Liver (tissue), 9 donors: ENCODE measurements around the gene MR1. TPM values are rescaled to one million over a fixed set of nuclear protein-coding genes. Genes with fewer than 3 reads are reported as not detected.

Experiments used
- DNase-seq: peaks from one replicate; pipeline ENCODE4 v3.0.0-alpha.2; 2017; ENCODE audit warnings: low spot score
- H3K27ac ChIP-seq, 2 donors: one replicate each; pipeline ENCODE4 v1.7.0; 2013; ENCODE audit warnings: inconsistent platforms in 2 of 2, low read length in 2 of 2, control low read depth in 1 of 2, low read depth in 1 of 2, mild to moderate bottlenecking in 1 of 2
- H3K27me3 ChIP-seq, 4 donors: one replicate each; pipeline versions ENCODE4 v1.6.1 to v1.7.0; 2013; ENCODE audit warnings: low read length in 3 of 4, inconsistent platforms in 1 of 4, mild to moderate bottlenecking in 1 of 4, moderate library complexity in 1 of 4; ENCODE audit not compliant: control insufficient read depth in 4 of 4, insufficient read depth in 4 of 4
- H3K36me3 ChIP-seq, 4 donors: one replicate each; pipeline versions ENCODE4 v1.6.1 to v1.7.0; 2013; ENCODE audit warnings: low read length in 3 of 4, mild to moderate bottlenecking in 3 of 4, low read depth in 1 of 4, moderate library complexity in 1 of 4; ENCODE audit not compliant: control insufficient read depth in 4 of 4, insufficient read depth in 3 of 4
- H3K4me1 ChIP-seq, 4 donors: one replicate each; pipeline versions ENCODE4 v1.6.1 to v1.7.0; 2013; ENCODE audit warnings: low read length in 3 of 4, mild to moderate bottlenecking in 3 of 4, moderate library complexity in 1 of 4; ENCODE audit not compliant: control insufficient read depth in 4 of 4, insufficient read depth in 4 of 4
- H3K4me3 ChIP-seq, 3 donors: one replicate each; pipeline versions ENCODE4 v1.6.1 to v1.7.0; 2013; ENCODE audit warnings: low read length in 3 of 3, control low read depth in 1 of 3, low read depth in 1 of 3, mild to moderate bottlenecking in 1 of 3
- H3K9ac ChIP-seq, 2 donors: one replicate each; pipeline ENCODE4 v1.7.0; 2013; ENCODE audit warnings: low read length in 2 of 2, mild to moderate bottlenecking in 2 of 2, moderate library complexity in 2 of 2, control low read depth in 1 of 2, low read depth in 1 of 2
- H3K9me3 ChIP-seq, 4 donors: one replicate each; pipeline versions ENCODE4 v1.6.1 to v1.7.0; 2013; ENCODE audit warnings: low read length in 3 of 4; ENCODE audit not compliant: control insufficient read depth in 4 of 4
- ATF3 ChIP-seq: IDR thresholded peaks from 2 replicates; pipeline ENCODE4 v1.6.1; 2016; ENCODE audit warnings: antibody characterized with exemption
- CTCF ChIP-seq: fragments of 150-350 bp; IDR thresholded peaks from 2 replicates; pipeline ENCODE4 v1.5.1; 2017; ENCODE audit warnings: improper control_type of control experiment, low read depth, low read length; ENCODE audit not compliant: missing input control
- EGR1 ChIP-seq, 2 donors: IDR thresholded peaks; 2 replicates each; pipeline ENCODE4 v1.6.1; 2016 to 2018; ENCODE audit warnings: antibody characterized with exemption in 2 of 2, low read depth in 2 of 2
- FOXA1 ChIP-seq: IDR thresholded peaks from 2 replicates; pipeline ENCODE4 v1.6.1; 2016; ENCODE audit warnings: antibody characterized with exemption
- FOXA2 ChIP-seq: IDR thresholded peaks from 2 replicates; pipeline ENCODE4 v1.6.1; 2016; ENCODE audit warnings: antibody characterized with exemption
- GABPA ChIP-seq, 2 donors: IDR thresholded peaks in 1 of 2; conservative IDR thresholded peaks in 1 of 2; 2 replicates each; pipeline ENCODE4 v1.6.1; 2016; ENCODE audit warnings: antibody characterized with exemption in 2 of 2, mild to moderate bottlenecking in 1 of 2, moderate library complexity in 1 of 2
- HNF4A ChIP-seq, 2 donors: conservative IDR thresholded peaks; 2 replicates each; pipeline ENCODE4 v1.6.1; 2016; ENCODE audit warnings: antibody characterized with exemption in 2 of 2, mild to moderate bottlenecking in 2 of 2
- HNF4G ChIP-seq: IDR thresholded peaks from 2 replicates; pipeline ENCODE4 v1.6.1; 2016; ENCODE audit warnings: antibody characterized with exemption
- JUND ChIP-seq, 2 donors: IDR thresholded peaks; 2 replicates each; pipeline ENCODE4 v1.6.1; 2016; ENCODE audit warnings: antibody characterized with exemption in 2 of 2
- MAX ChIP-seq: IDR thresholded peaks from 2 replicates; pipeline ENCODE4 v1.6.1; 2016; ENCODE audit warnings: antibody characterized with exemption
- NR2F2 ChIP-seq: IDR thresholded peaks from 2 replicates; pipeline ENCODE4 v1.6.1; 2016; ENCODE audit warnings: antibody characterized with exemption
- RAD21 ChIP-seq, 2 donors: IDR thresholded peaks; 2 replicates each; pipeline ENCODE4 v1.6.1; 2016; ENCODE audit warnings: antibody characterized with exemption in 2 of 2, mild to moderate bottlenecking in 2 of 2
- RXRA ChIP-seq, 2 donors: IDR thresholded peaks; 2 replicates each; pipeline ENCODE4 v1.6.1; 2017 to 2018; ENCODE audit warnings: antibody characterized with exemption in 2 of 2, mild to moderate bottlenecking in 1 of 2
- SP1 ChIP-seq: IDR thresholded peaks from 2 replicates; pipeline ENCODE4 v1.6.1; 2018; ENCODE audit warnings: antibody characterized with exemption, mild to moderate bottlenecking
- TAF1 ChIP-seq: conservative IDR thresholded peaks from 2 replicates; pipeline ENCODE4 v1.6.1; 2016; ENCODE audit warnings: antibody characterized with exemption, mild to moderate bottlenecking
- YY1 ChIP-seq: IDR thresholded peaks from 2 replicates; pipeline ENCODE4 v1.6.1; 2016; ENCODE audit warnings: antibody characterized with exemption, mild to moderate bottlenecking
- ZBTB33 ChIP-seq: IDR thresholded peaks from 2 replicates; pipeline ENCODE4 v1.6.1; 2016; ENCODE audit warnings: antibody characterized with exemption
- WGBS: extraction: QIAGEN DNeasy Blood & Tissue Kit; methylation state at CpG from one replicate; pipeline ENCODE4 v1.1.7; 2013; 5-methylcytosine and 5-hydroxymethylcytosine counted together
- polyA plus RNA-seq, 2 donors: library from polyadenylated mRNA; stranded (reverse) in 1 of 2; unstranded in 1 of 2; fragments of 200-250 nt in 1 of 2; fragments of >200 nt in 1 of 2; fragmentation: Nextera tagmentation in 1 of 2; extraction: Ambion mirVana in 1 of 2; gene quantifications; one replicate each; pipeline versions ENCODE4 v1.2.1 to v1.2.3, GENCODE V29; 2013 to 2015
- total RNA-seq, 2 donors: library from RNA; depleted of rRNA; stranded (reverse); fragments of >200 nt; gene quantifications; one replicate each; pipeline ENCODE4 v1.2.3, GENCODE V29; 2014
- TF ChIP-seq, protein P1 (sequence below): IDR thresholded peaks from 2 replicates; pipeline ENCODE4 v1.6.1; 2016; ENCODE audit warnings: antibody characterized with exemption, mild to moderate bottlenecking
- donor health status: healthy.
- donor health status: healthy.
- donor health status: healthy.
- donor health status: healthy.
- donor health status: healthy.

The MR1 gene
- total and polyA plus RNA-seq, 4 donors = 5.5 to 8.1 (median 6.1) TPM

GRCh38 chr1:181079382-181079781, 45.6 kb downstream of the MR1 start:
- no peak overlapping the region for H3K9ac ChIP-seq
- TF ChIP-seq GABPA (IDR thresholded peaks at IDR 0.05 in 1 of 2, conservative IDR thresholded peaks at IDR 0.05 in 1 of 2) (no peak), RXRA (IDR thresholded peaks at IDR 0.05) (no peak), FOXA1 (no peak), YY1 (no peak), TAF1 (no peak), ATF3 (no peak), HNF4A (conservative IDR thresholded peaks at IDR 0.05) (no peak), EGR1 (IDR thresholded peaks at IDR 0.05; ENCODE audit: low read depth in 2 of 2) (no peak), ZBTB33 (no peak), HNF4G (no peak), MAX (no peak), RAD21 (IDR thresholded peaks at IDR 0.05) (no peak), SP1 (no peak), FOXA2 (no peak), JUND (IDR thresholded peaks at IDR 0.05) (no peak)
- TF ChIP-seq, protein P1, sequence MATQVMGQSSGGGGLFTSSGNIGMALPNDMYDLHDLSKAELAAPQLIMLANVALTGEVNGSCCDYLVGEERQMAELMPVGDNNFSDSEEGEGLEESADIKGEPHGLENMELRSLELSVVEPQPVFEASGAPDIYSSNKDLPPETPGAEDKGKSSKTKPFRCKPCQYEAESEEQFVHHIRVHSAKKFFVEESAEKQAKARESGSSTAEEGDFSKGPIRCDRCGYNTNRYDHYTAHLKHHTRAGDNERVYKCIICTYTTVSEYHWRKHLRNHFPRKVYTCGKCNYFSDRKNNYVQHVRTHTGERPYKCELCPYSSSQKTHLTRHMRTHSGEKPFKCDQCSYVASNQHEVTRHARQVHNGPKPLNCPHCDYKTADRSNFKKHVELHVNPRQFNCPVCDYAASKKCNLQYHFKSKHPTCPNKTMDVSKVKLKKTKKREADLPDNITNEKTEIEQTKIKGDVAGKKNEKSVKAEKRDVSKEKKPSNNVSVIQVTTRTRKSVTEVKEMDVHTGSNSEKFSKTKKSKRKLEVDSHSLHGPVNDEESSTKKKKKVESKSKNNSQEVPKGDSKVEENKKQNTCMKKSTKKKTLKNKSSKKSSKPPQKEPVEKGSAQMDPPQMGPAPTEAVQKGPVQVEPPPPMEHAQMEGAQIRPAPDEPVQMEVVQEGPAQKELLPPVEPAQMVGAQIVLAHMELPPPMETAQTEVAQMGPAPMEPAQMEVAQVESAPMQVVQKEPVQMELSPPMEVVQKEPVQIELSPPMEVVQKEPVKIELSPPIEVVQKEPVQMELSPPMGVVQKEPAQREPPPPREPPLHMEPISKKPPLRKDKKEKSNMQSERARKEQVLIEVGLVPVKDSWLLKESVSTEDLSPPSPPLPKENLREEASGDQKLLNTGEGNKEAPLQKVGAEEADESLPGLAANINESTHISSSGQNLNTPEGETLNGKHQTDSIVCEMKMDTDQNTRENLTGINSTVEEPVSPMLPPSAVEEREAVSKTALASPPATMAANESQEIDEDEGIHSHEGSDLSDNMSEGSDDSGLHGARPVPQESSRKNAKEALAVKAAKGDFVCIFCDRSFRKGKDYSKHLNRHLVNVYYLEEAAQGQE = no peak
- H3K4me3 ChIP-seq = no peak overlapping the region
- H3K9me3 ChIP-seq = no peaks in the 10 kb centered on the region
- 71% methylated on average over 2 of the region's 2 CpGs for WGBS
- no peak for DNase-seq
- H3K27ac ChIP-seq = no peak overlapping the region
- H3K36me3 ChIP-seq = no peaks in the 10 kb centered on the region
- H3K27me3 ChIP-seq = no peaks in the 10 kb centered on the region
- no peaks in the 10 kb centered on the region for H3K4me1 ChIP-seq

- Histone ChIP-seq H3K9me3 (no peaks in the 10 kb centered on the region), H3K9ac (no peak overlapping the region), H3K4me3 (no peak overlapping the region), H3K4me1 (no peaks in the 10 kb centered on the region), H3K27me3 (no peaks in the 10 kb centered on the region), H3K36me3 (no peaks in the 10 kb centered on the region), H3K27ac (no peak overlapping the region)
- no peak for DNase-seq
- 71% methylated on average over 4 of the region's 4 CpGs for WGBS
- TF ChIP-seq, protein P1 = no peak
- TF ChIP-seq TAF1 (no peak), RAD21 (IDR thresholded peaks at IDR 0.05) (no peak), ATF3 (no peak), JUND (IDR thresholded peaks at IDR 0.05) (no peak), NR2F2 (no peak), RXRA (IDR thresholded peaks at IDR 0.05) (no peak), ZBTB33 (no peak), MAX (no peak), HNF4A (conservative IDR thresholded peaks at IDR 0.05) (no peak), FOXA2 (no peak), CTCF (no peak)
Measured at GRCh38 chr1:181079920-181080319, 46.1 kb downstream of the MR1 start.
